Fibroblast of lung (primary cell): ENCODE results near the gene ITPKC. TPM values are rescaled to one million over a fixed set of nuclear protein-coding genes. Genes with fewer than 3 reads are reported as not detected.

ENCODE experiments used
- DNase-seq, 2 donors: peaks; one replicate each; pipeline versions ENCODE4 v3.0.0 to v3.0.0-alpha.2; 2010; ENCODE audit warnings: low read depth in 2 of 2
- H2AFZ ChIP-seq: 2 replicates; pipeline ENCODE4 v1.5.1; 2012; ENCODE audit warnings: low read length, control low read depth, inconsistent platforms
- H3K27ac ChIP-seq: 2 replicates; pipeline ENCODE4 v1.5.1; 2011; ENCODE audit warnings: low read length, control low read depth; ENCODE audit not compliant: insufficient read depth
- H3K27me3 ChIP-seq: 2 replicates; pipeline ENCODE4 v1.5.1; 2011; ENCODE audit warnings: mild to moderate bottlenecking, low read length; ENCODE audit not compliant: control insufficient read depth, insufficient read depth
- H3K36me3 ChIP-seq: 2 replicates; pipeline ENCODE4 v1.5.1; 2011; ENCODE audit warnings: low read length; ENCODE audit not compliant: control insufficient read depth, insufficient read depth
- H3K4me1 ChIP-seq: 2 replicates; pipeline ENCODE4 v1.5.1; 2011; ENCODE audit warnings: low read length; ENCODE audit not compliant: control insufficient read depth, insufficient read depth; ENCODE audit errors: extremely low read depth
- H3K4me2 ChIP-seq: 2 replicates; pipeline ENCODE4 v1.5.1; 2011; ENCODE audit warnings: low read length, control low read depth; ENCODE audit not compliant: insufficient read depth; ENCODE audit errors: extremely low read depth
- H3K4me3 ChIP-seq, 4 experiments: fragments of 200-600 bp in 1 of 4; sonication (generic) in 1 of 4; replicated peaks in 1 of 4; 2 replicates each; pipeline ENCODE4 v1.5.1; 2011 to 2016; ENCODE audit warnings: low read length in 4 of 4, low read depth in 3 of 4, mild to moderate bottlenecking in 3 of 4, control low read depth in 2 of 4, inconsistent platforms in 1 of 4, mixed read lengths in 1 of 4; ENCODE audit not compliant: insufficient read depth in 1 of 4; ENCODE audit errors: control extremely low read depth in 1 of 4
- H3K79me2 ChIP-seq: 2 replicates; pipeline ENCODE4 v1.5.1; 2012; ENCODE audit warnings: mild to moderate bottlenecking, low read length, inconsistent platforms; ENCODE audit not compliant: control insufficient read depth, insufficient read depth
- H3K9ac ChIP-seq: 2 replicates; pipeline ENCODE4 v1.5.1; 2011; ENCODE audit warnings: mild to moderate bottlenecking, low read length, control low read depth; ENCODE audit not compliant: insufficient read depth
- H3K9me3 ChIP-seq: 2 replicates; pipeline ENCODE4 v1.5.1; 2012; ENCODE audit warnings: low read depth, low read length; ENCODE audit not compliant: control insufficient read depth, insufficient read depth
- H4K20me1 ChIP-seq: 2 replicates; pipeline ENCODE4 v1.5.1; 2011; ENCODE audit warnings: low read length; ENCODE audit not compliant: control insufficient read depth, insufficient read depth; ENCODE audit errors: extremely low read depth
- CTCF ChIP-seq, 2 donors: IDR thresholded peaks in 1 of 2; conservative IDR thresholded peaks in 1 of 2; 1 replicate in 1 of 2; 2 replicates in 1 of 2; pipeline ENCODE4 v1.5.1; 2011 to 2012; ENCODE audit warnings: low read length in 2 of 2, control low read depth in 1 of 2, inconsistent platforms in 1 of 2, low read depth in 1 of 2, mild to moderate bottlenecking in 1 of 2
- EZH2 ChIP-seq: IDR thresholded peaks from 2 replicates; pipeline ENCODE4 v1.5.1; 2012; ENCODE audit warnings: low read length, control low read depth, mild to moderate bottlenecking; ENCODE audit errors: missing control alignments
- polyA plus RNA-seq, 2 donors: library from polyadenylated mRNA; depleted of rRNA in 1 of 2; stranded (reverse) in 1 of 2; unstranded in 1 of 2; fragments of >200 nt; gene quantifications; 2 replicates each; pipeline ENCODE4 v1.2.1, GENCODE V29; 2011 to 2012; ENCODE audit warnings: missing spikeins in 1 of 2
- total RNA-seq: library from RNA; depleted of rRNA; stranded (reverse); fragments of >200 nt; gene quantifications from 2 replicates; pipeline ENCODE4 v1.2.1, GENCODE V29; 2014

ITPKC gene
- total and polyA plus RNA-seq, 2 donors (not counting 1 experiment from before 2014, with no cell fraction given) = 6.5 to 23.1 TPM

GRCh38 chr19:40755248-40755624 lies 38.3 kb downstream of the ITPKC start:
- Histone ChIP-seq H3K9ac (no peak overlapping the region), H3K4me1 (peaks cover 4% of the 10 kb centered on the region), H3K27ac (no peak overlapping the region), H2AFZ (no peak overlapping the region), H3K79me2 (peaks cover 60% of the 10 kb centered on the region), H3K9me3 (no peaks in the 10 kb centered on the region), H3K4me3 (no peak overlapping the region), H3K4me2 (no peak overlapping the region), H3K36me3 (peaks cover 22% of the 10 kb centered on the region), H4K20me1 (no peaks in the 10 kb centered on the region), H3K27me3 (no peaks in the 10 kb centered on the region)
- TF ChIP-seq EZH2 (no peak), CTCF (conservative IDR thresholded peaks at IDR 0.05 in 1 of 2, IDR thresholded peaks at IDR 0.05 in 1 of 2; ENCODE audit: low read depth in 1 of 2, low read length in 2 of 2) (no peak)
- no peak for DNase-seq

- no peak for DNase-seq
- no peak overlapping the region for H3K9ac ChIP-seq
- no peak overlapping the region for H3K4me3 ChIP-seq
- peaks cover 4% of the 10 kb centered on the region for H3K4me1 ChIP-seq
- H3K79me2 ChIP-seq = peaks cover 60% of the 10 kb centered on the region
- H3K4me2 ChIP-seq = no peak overlapping the region
- H3K27ac ChIP-seq = no peak overlapping the region
- H3K9me3 ChIP-seq = no peaks in the 10 kb centered on the region
- TF ChIP-seq CTCF (conservative IDR thresholded peaks at IDR 0.05 in 1 of 2, IDR thresholded peaks at IDR 0.05 in 1 of 2; ENCODE audit: low read depth in 1 of 2, low read length in 2 of 2) (no peak), EZH2 (no peak)
- no peak overlapping the region for H2AFZ ChIP-seq
- H3K27me3 ChIP-seq = no peaks in the 10 kb centered on the region
- no peaks in the 10 kb centered on the region for H4K20me1 ChIP-seq
- H3K36me3 ChIP-seq = peaks cover 26% of the 10 kb centered on the region
Measured at GRCh38 chr19:40755791-40756190, 38.9 kb downstream of the ITPKC start.

- TF ChIP-seq CTCF (conservative IDR thresholded peaks at IDR 0.05 in 1 of 2, IDR thresholded peaks at IDR 0.05 in 1 of 2; ENCODE audit: low read depth in 1 of 2, low read length in 2 of 2) = no peak
- no peak for TF ChIP-seq EZH2
- H3K4me2 ChIP-seq = no peak overlapping the region
- H3K9ac ChIP-seq = no peak overlapping the region
- H3K4me1 ChIP-seq = peaks cover 4% of the 10 kb centered on the region
- no peaks in the 10 kb centered on the region for H3K27me3 ChIP-seq
- H3K79me2 ChIP-seq = peaks cover 56% of the 10 kb centered on the region
- no peak for DNase-seq
- no peaks in the 10 kb centered on the region for H3K9me3 ChIP-seq
- H3K4me3 ChIP-seq = no peak overlapping the region
- no peak overlapping the region for H2AFZ ChIP-seq
- no peak overlapping the region for H3K27ac ChIP-seq
- peaks cover 27% of the 10 kb centered on the region for H3K36me3 ChIP-seq
- H4K20me1 ChIP-seq = no peaks in the 10 kb centered on the region
Measured at GRCh38 chr19:40756502-40757110, 39.7 kb downstream of the ITPKC start.
